ENCODE data around the gene COMMD6. TPM values are rescaled to one million over a fixed set of nuclear protein-coding genes. Genes with fewer than 3 reads are reported as not detected.

Gene COMMD6
- total RNA-seq, 5 donors from 2014 or later (not counting 1 experiment from before 2014, with no cell fraction given): 165 to 218 (median 191) TPM

DNA sequence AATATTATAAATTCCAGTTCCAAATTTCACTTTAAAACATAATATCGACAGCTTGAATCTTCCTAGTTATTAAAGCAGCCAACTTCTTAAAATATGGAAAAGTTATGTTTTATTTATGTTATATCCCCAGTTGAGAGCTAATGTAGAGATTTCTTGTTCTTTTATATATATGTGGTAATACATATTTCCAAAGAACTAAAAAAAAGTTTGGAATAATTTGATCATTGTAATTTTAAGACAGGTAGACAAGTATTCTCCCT, 54.9 kb downstream of the COMMD6 start:
- Histone ChIP-seq H3K9me3 (no peaks in the 10 kb centered on the region), H3K4me1 (ENCODE audit: control insufficient read depth in 1 of 2, extremely low read depth in 1 of 2, insufficient read depth in 2 of 2, low read length in 2 of 2) (peaks cover 6 to 12% of the 10 kb centered on the region in 2 experiments), H3K4me3 (ENCODE audit: control insufficient read depth in 1 of 2, extremely low read depth in 1 of 2, low read length in 1 of 2) (peak overlapping the region; percentile 64 to 78), H3K27me3 (replicated peaks in 1 of 2; ENCODE audit: control insufficient read depth in 2 of 2, extremely low read depth in 1 of 2, insufficient read depth in 2 of 2, low read length in 1 of 2) (peaks cover 2 to 38% of the 10 kb centered on the region in 2 experiments), H3K36me3 (ENCODE audit: control insufficient read depth in 2 of 2, extremely low read depth in 1 of 2, insufficient read depth in 1 of 2, low read length in 1 of 2) (no peaks in the 10 kb centered on the region), H3K27ac (ENCODE audit: low read length) (no peak overlapping the region)
- Mint-ChIP-seq H3K4me3 (peak overlapping the region; percentile 88 to 98 (median 95)), H3K9me3 (no peaks in the 10 kb centered on the region), H3K27me3 (peaks cover 68 to 83% of the 10 kb centered on the region in 2 donors), H3K27ac (no peak overlapping the region), H3K4me1 (peaks cover 15 to 30% (median 18%) of the 10 kb centered on the region in 3 donors), H3K36me3 (no peaks in the 10 kb centered on the region)
- ChIA-PET POLR2A (no interaction called here), CTCF (no interaction called here)
- DNase-seq: no peak
- no peak for ATAC-seq (replicated peaks in 1 of 4)
- WGBS (ENCODE audit: insufficient coverage): no CpG with 5 or more reads among the region's 1 CpG

DNA sequence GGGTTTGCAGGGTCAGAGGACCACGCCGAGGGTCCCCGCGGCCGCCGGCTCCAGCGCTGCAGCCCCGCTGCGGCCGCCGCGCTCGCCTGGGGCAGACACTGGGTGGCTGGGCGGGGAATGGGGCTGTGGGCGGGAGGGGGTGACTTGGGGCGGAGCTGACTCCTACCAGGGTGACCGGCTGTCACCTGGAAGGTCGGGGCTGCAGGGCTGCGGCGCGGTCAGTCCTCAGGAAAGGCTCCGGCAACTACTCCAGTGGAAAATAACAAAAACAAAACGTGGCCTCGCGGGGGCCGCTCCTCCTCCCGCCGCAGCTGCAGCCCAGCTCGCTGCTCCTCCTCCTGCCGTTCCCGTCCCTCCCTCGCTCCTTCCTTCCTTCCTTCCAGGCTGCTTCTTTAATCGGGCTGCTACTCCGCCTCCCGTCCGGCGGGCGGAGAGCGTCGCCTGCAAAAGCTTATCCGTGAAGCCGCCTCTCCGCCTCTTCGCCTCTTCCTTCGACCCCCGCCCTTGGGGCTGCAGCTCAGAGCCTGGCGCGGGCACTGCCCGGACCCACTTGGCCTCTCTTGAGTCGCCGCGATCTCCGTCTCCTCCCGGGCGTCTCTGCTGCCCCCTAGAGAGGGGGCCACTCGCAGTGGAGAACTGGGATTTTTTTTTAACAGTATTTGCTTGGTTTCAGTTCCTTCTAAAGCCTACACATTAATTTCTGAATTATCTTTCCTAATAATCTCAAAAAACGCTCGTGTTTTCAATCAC, 55.4 kb downstream of the COMMD6 start, which contains the start of gene TBC1D4:
TBC1D4 (minus strand) TSS at position 100 of the 750 bp plus-strand sequence. CDS start 402 bp downstream, outside the sequence.
- Mint-ChIP-seq H3K27me3 (peaks cover 63 to 79% of the 10 kb centered on the region in 2 donors), H3K4me3 (peak within 1 kb of the TSS; percentile 88 to 98 (median 95))
- POLR2A ChIA-PET: no interaction called here

DNA sequence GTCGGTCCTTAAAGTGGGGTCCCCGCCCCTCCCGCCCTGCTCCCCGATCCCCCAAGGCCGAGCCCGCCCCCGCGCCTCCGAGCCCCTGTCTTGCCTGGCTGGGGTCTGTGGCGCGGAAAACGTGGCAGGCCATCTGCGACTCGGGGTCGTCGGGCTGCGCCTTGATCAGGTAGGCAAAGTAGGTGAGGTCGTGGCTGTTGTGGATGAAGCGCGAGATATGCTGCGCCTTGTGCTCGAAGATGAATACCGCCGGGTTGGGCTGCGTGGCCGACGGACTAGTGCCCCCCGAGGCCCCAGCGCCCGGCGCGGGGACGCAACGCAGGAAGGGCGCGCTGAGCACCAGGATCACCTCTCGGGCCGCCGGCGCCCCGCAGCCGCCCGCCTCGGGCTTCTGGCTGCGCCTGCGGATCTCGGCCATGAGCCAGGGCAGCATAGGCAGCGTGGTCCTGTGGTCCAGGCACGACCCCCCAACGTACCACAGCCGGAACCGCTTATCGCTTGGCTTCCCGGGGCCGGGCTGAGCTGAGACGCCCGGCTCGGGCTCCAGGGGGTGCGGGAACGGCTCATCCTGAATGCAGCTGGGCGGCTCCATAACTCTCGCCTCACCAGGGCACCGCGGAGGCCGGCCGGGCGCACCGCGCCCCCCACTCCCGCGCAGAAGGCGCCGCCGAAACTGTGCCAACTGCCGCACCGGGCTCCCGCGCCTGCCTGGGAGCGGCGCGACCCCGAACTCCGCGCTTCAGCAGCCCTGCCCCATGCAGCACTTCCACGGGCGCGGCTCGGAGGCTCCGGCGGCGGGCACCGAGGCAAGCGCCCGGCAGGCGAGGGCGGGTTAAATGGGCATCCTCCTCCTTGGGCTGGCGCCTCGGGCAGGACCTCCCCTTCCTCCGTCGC, 56.2 kb downstream of the COMMD6 start:
- Mint-ChIP-seq H3K4me3 (peak overlapping the region; percentile 68 to 98 (median 71)), H3K27ac (no peak overlapping the region), H3K27me3 (peaks cover 60 to 76% of the 10 kb centered on the region in 2 donors), H3K9me3 (no peaks in the 10 kb centered on the region), H3K4me1 (peaks cover 15 to 21% (median 18%) of the 10 kb centered on the region in 3 donors), H3K36me3 (no peaks in the 10 kb centered on the region)
- Histone ChIP-seq H3K36me3 (ENCODE audit: control insufficient read depth in 2 of 2, extremely low read depth in 1 of 2, insufficient read depth in 1 of 2, low read length in 1 of 2) (no peaks in the 10 kb centered on the region), H3K27ac (ENCODE audit: low read length) (no peak overlapping the region), H3K4me3 (ENCODE audit: control insufficient read depth in 1 of 2, extremely low read depth in 1 of 2, low read length in 1 of 2) (peak overlapping the region; percentile 64 to 78), H3K4me1 (ENCODE audit: control insufficient read depth in 1 of 2, extremely low read depth in 1 of 2, insufficient read depth in 2 of 2, low read length in 2 of 2) (peaks cover 6 to 12% of the 10 kb centered on the region in 2 experiments), H3K27me3 (replicated peaks in 1 of 2; ENCODE audit: control insufficient read depth in 2 of 2, extremely low read depth in 1 of 2, insufficient read depth in 2 of 2, low read length in 1 of 2) (peaks cover 2 to 38% of the 10 kb centered on the region in 2 experiments), H3K9me3 (no peaks in the 10 kb centered on the region)
- WGBS (ENCODE audit: insufficient coverage): under 1% methylated on average over 99 of the region's 100 CpGs
- ATAC-seq (replicated peaks in 1 of 4) (peak; percentile 44 to 59 (median 50)), DNase-seq (peak in 17 of 35 experiments; percentile 1 to 25 (median 7))
- ChIA-PET POLR2A (no interaction called here), CTCF (no interaction called here)

More for the DNA sequence above, 55.4 kb downstream of the COMMD6 start, which contains the start of gene TBC1D4:
- DNase-seq: peak in 31 of 35 experiments; percentile 2 to 58 (median 28)
- Histone ChIP-seq H3K9me3 (no peaks in the 10 kb centered on the region), H3K4me1 (ENCODE audit: control insufficient read depth in 1 of 2, extremely low read depth in 1 of 2, insufficient read depth in 2 of 2, low read length in 2 of 2) (peaks cover 6 to 12% of the 10 kb centered on the region in 2 experiments), H3K4me3 (ENCODE audit: control insufficient read depth in 1 of 2, extremely low read depth in 1 of 2, low read length in 1 of 2) (peak within 1 kb of the TSS; percentile 64 to 78), H3K36me3 (ENCODE audit: control insufficient read depth in 2 of 2, extremely low read depth in 1 of 2, insufficient read depth in 1 of 2, low read length in 1 of 2) (no peaks in the 10 kb centered on the region), H3K27ac (ENCODE audit: low read length) (no peak within 1 kb of the TSS), H3K27me3 (replicated peaks in 1 of 2; ENCODE audit: control insufficient read depth in 2 of 2, extremely low read depth in 1 of 2, insufficient read depth in 2 of 2, low read length in 1 of 2) (peaks cover 2 to 38% of the 10 kb centered on the region in 2 experiments)
- Mint-ChIP-seq H3K36me3 (no peaks in the 10 kb centered on the region), H3K4me1 (peaks cover 15 to 28% (median 18%) of the 10 kb centered on the region in 3 donors), H3K27ac (no peak within 1 kb of the TSS), H3K9me3 (no peaks in the 10 kb centered on the region)
- WGBS (ENCODE audit: insufficient coverage): under 1% methylated on average over 38 of the region's 58 CpGs
- peak; percentile 56 to 71 (median 68) for ATAC-seq (replicated peaks in 1 of 4)
- CTCF ChIA-PET: no interaction called here

DNA sequence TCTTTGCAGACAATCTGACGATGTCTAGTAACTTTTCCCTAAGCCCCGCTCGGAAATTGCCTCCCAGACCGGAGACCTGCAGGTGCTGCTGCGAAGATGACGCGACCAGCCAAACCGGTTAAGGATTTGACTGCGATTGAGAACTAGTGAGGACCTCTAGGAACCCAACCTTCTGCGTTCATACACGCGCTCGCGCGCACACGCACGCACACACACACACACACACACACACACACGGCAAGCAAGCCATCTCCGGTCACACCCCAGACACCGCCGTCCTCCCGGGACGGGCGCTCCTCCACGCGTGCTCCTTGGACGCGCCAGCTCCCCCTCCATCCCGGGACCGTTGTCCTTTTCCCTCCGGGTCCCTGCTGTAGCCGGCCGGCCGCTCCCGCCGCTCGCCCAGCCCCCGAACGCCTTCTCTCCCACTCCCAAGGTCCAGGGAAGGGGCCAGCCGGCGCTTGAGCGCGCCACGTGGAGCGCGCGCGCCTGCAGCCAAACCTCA, 56.9 kb downstream of the COMMD6 start:
- Histone ChIP-seq H3K27ac (ENCODE audit: low read length) (no peak overlapping the region), H3K36me3 (ENCODE audit: control insufficient read depth in 2 of 2, extremely low read depth in 1 of 2, insufficient read depth in 1 of 2, low read length in 1 of 2) (no peaks in the 10 kb centered on the region), H3K9me3 (no peaks in the 10 kb centered on the region), H3K4me1 (ENCODE audit: control insufficient read depth in 1 of 2, extremely low read depth in 1 of 2, insufficient read depth in 2 of 2, low read length in 2 of 2) (peaks cover 6 to 12% of the 10 kb centered on the region in 2 experiments), H3K27me3 (replicated peaks in 1 of 2; ENCODE audit: control insufficient read depth in 2 of 2, extremely low read depth in 1 of 2, insufficient read depth in 2 of 2, low read length in 1 of 2) (peaks cover 2 to 33% of the 10 kb centered on the region in 2 experiments), H3K4me3 (ENCODE audit: control insufficient read depth in 1 of 2, extremely low read depth in 1 of 2, low read length in 1 of 2) (peak overlapping the region in 1 of 2 donors; percentile 38)
- ATAC-seq (replicated peaks in 1 of 4) (peak in 1 of 4 experiments; percentile 30), DNase-seq (peak in 13 of 35 experiments; percentile 1 to 26 (median 6))
- CTCF ChIA-PET: no interaction called here
- H3K27me3 Mint-ChIP-seq: peaks cover 57 to 71% of the 10 kb centered on the region in 2 donors
- POLR2A ChIA-PET: no interaction called here
- H3K36me3 Mint-ChIP-seq: no peaks in the 10 kb centered on the region
- no peaks in the 10 kb centered on the region for H3K9me3 Mint-ChIP-seq
- H3K27ac Mint-ChIP-seq: no peak overlapping the region
- H3K4me1 Mint-ChIP-seq: peaks cover 15 to 18% (median 15%) of the 10 kb centered on the region in 3 donors
- WGBS (ENCODE audit: insufficient coverage): 1% methylated on average over 47 of the region's 48 CpGs
- H3K4me3 Mint-ChIP-seq: peak overlapping the region; percentile 71 to 98 (median 78)

DNA sequence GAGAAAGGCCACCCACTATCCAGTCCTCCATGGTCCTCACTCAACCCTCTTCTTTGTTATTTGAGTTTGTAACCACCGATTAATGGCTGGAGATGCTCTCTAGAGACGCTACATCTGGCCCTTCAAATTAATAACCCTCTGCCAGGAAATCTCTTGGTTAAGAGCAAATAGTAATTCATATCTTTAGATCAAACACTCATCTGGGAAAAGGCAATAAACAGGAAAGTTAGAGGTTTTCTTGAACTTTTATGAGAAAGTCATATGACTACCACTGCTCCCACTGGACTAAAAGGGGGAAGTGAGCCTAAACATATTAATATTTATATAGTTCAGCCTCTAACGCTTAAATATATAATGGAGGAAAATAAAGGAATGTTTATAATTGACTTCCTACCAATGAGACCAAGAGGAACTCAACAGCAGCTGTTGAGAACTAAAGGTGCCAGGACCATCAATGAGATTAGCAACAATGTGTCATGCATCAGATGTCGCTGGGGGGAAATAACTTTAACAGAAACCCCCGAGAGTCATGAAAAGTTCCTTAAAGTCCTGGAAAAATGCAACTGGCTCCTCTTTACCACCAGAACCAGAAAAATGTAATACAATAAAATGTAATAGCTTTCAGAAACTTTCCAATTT, 58.4 kb downstream of the COMMD6 start:
- peaks cover 6 to 12% of the 10 kb centered on the region in 2 experiments for H3K4me1 ChIP-seq (ENCODE audit: control insufficient read depth in 1 of 2, extremely low read depth in 1 of 2, insufficient read depth in 2 of 2, low read length in 2 of 2)
- ATAC-seq (replicated peaks in 1 of 4) (no peak), DNase-seq (no peak)
- no peak overlapping the region for H3K27ac ChIP-seq (ENCODE audit: low read length)
- no peak overlapping the region for H3K27ac Mint-ChIP-seq
- no CpG with 5 or more reads among the region's 5 CpGs for WGBS (ENCODE audit: insufficient coverage)
- ChIA-PET POLR2A (no interaction called here), CTCF (no interaction called here)
- H3K9me3 ChIP-seq: no peaks in the 10 kb centered on the region
- no peak overlapping the region for H3K4me3 Mint-ChIP-seq
- peaks cover 48 to 59% of the 10 kb centered on the region in 2 donors for H3K27me3 Mint-ChIP-seq
- no peaks in the 10 kb centered on the region for H3K36me3 ChIP-seq (ENCODE audit: control insufficient read depth in 2 of 2, extremely low read depth in 1 of 2, insufficient read depth in 1 of 2, low read length in 1 of 2)
- H3K4me3 ChIP-seq (ENCODE audit: control insufficient read depth in 1 of 2, extremely low read depth in 1 of 2, low read length in 1 of 2): no peak overlapping the region
- H3K36me3 Mint-ChIP-seq: no peaks in the 10 kb centered on the region
- peaks cover 15 to 18% (median 15%) of the 10 kb centered on the region in 3 donors for H3K4me1 Mint-ChIP-seq
- H3K27me3 ChIP-seq (replicated peaks in 1 of 2; ENCODE audit: control insufficient read depth in 2 of 2, extremely low read depth in 1 of 2, insufficient read depth in 2 of 2, low read length in 1 of 2): peaks cover 2 to 28% of the 10 kb centered on the region in 2 experiments
- H3K9me3 Mint-ChIP-seq: no peaks in the 10 kb centered on the region

DNA sequence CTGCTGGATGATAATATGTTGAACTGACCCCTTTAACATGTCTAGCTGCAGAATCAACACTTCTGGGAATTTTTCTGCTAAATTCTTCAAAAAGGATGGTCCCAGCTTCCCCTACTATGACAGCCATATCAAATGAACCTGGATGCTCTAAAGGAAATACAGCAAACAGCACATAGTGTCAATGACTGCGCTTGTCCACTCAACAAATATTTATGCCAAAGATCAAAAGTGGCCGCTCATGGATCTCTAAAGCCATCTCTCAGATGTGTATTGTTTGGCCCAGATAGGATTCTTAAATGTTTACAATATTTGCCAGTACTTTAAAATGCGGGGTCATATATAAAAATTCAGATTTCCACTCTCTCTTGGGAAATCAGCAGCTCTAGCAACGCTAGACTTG, 59.0 kb downstream of the COMMD6 start:
- Histone ChIP-seq H3K4me3 (ENCODE audit: control insufficient read depth in 1 of 2, extremely low read depth in 1 of 2, low read length in 1 of 2) (no peak overlapping the region), H3K4me1 (ENCODE audit: control insufficient read depth in 1 of 2, extremely low read depth in 1 of 2, insufficient read depth in 2 of 2, low read length in 2 of 2) (peaks cover 6 to 12% of the 10 kb centered on the region in 2 experiments), H3K27me3 (replicated peaks in 1 of 2; ENCODE audit: control insufficient read depth in 2 of 2, extremely low read depth in 1 of 2, insufficient read depth in 2 of 2, low read length in 1 of 2) (peaks cover 2 to 23% of the 10 kb centered on the region in 2 experiments), H3K27ac (ENCODE audit: low read length) (no peak overlapping the region), H3K36me3 (ENCODE audit: control insufficient read depth in 2 of 2, extremely low read depth in 1 of 2, insufficient read depth in 1 of 2, low read length in 1 of 2) (no peaks in the 10 kb centered on the region), H3K9me3 (no peaks in the 10 kb centered on the region)
- peaks cover 15 to 18% (median 15%) of the 10 kb centered on the region in 3 donors for H3K4me1 Mint-ChIP-seq
- no peaks in the 10 kb centered on the region for H3K9me3 Mint-ChIP-seq
- ATAC-seq (replicated peaks in 1 of 4) (no peak), DNase-seq (no peak)
- ChIA-PET POLR2A (no interaction called here), CTCF (no interaction called here)
- H3K27ac Mint-ChIP-seq: no peak overlapping the region
- no peaks in the 10 kb centered on the region for H3K36me3 Mint-ChIP-seq
- WGBS (ENCODE audit: insufficient coverage): 88% methylated on average over 2 of the region's 4 CpGs
- H3K27me3 Mint-ChIP-seq: peaks cover 43 to 53% of the 10 kb centered on the region in 2 donors
- no peak overlapping the region for H3K4me3 Mint-ChIP-seq
